Stimulated activated CD4-positive, alpha-beta T cell treated with anti-CD3 and anti-CD28 coated beads, TNF-alpha, amount 100 ng/mL, for 48 hours (primary cell): ENCODE data around the gene LFNG.

Source experiments
- DNase-seq, 3 donors: peaks; one replicate each; pipeline ENCODE4 v3.0.0-alpha.2; 2020; ENCODE audit warnings: low read depth in 3 of 3

LFNG gene

GRCh38 chr7:2483494-2483893 lies 36.1 kb upstream of the LFNG start:
- DNase-seq, result no peak

GRCh38 chr7:2484868-2485267 lies 34.7 kb upstream of the LFNG start:
- DNase-seq, result no peak

- DNase-seq, result no peak
Measured at GRCh38 chr7:2487586-2488271, 31.8 kb upstream of the LFNG start.

- no peak for DNase-seq
Measured at GRCh38 chr7:2488272-2488645, 31.3 kb upstream of the LFNG start.

- no peak for DNase-seq
Measured at GRCh38 chr7:2488681-2489080, 30.9 kb upstream of the LFNG start.

- DNase-seq, result no peak
Measured at GRCh38 chr7:2490181-2490651, 29.4 kb upstream of the LFNG start.

GRCh38 chr7:2492038-2492437 lies 27.5 kb upstream of the LFNG start:
- DNase-seq, result no peak

GRCh38 chr7:2493205-2494164 lies 26.1 kb upstream of the LFNG start:
- no peak for DNase-seq

- DNase-seq, result no peak
Measured at GRCh38 chr7:2494191-2495130, 25.1 kb upstream of the LFNG start.

GRCh38 chr7:2495418-2496299 lies 23.9 kb upstream of the LFNG start:
- DNase-seq, result no peak

GRCh38 chr7:2496375-2496774 lies 23.2 kb upstream of the LFNG start:
- no peak for DNase-seq

- no peak for DNase-seq
Measured at GRCh38 chr7:2497065-2497464, 22.5 kb upstream of the LFNG start.

- DNase-seq, result no peak
Measured at GRCh38 chr7:2497500-2498336, 21.9 kb upstream of the LFNG start.

- no peak for DNase-seq
Measured at GRCh38 chr7:2498708-2499107, 20.9 kb upstream of the LFNG start.

GRCh38 chr7:2499181-2499580 lies 20.4 kb upstream of the LFNG start:
- DNase-seq, result no peak

- DNase-seq, result no peak
Measured at GRCh38 chr7:2499719-2500430, 19.7 kb upstream of the LFNG start.

GRCh38 chr7:2500701-2501100 lies 18.9 kb upstream of the LFNG start:
- no peak for DNase-seq

- no peak for DNase-seq
Measured at GRCh38 chr7:2501947-2502646, 17.5 kb upstream of the LFNG start.

GRCh38 chr7:2502647-2502966 lies 17.0 kb upstream of the LFNG start:
- no peak for DNase-seq
